ENCODE data around the gene VSX1.
A peak's percentile ranks its signal among the peaks of the same experiment; 100 is the strongest.

VSX1 gene

DNA sequence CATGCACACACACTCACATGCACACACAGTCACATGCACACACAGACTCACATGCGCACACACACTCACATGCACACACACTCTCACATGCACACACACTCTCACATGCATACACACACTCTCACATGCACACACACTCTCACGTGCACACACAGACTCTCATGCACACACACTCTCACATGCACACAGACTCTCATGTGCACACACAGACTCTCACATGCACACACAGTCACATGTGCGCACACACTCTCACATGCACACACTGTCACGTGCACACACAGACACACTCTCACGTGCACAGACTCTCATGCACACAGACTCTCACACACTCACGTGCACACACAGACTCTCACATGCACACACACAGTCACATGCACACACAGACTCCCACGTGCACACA is 36.6 kb upstream of the VSX1 start:
- H3K27ac ChIP-seq (ENCODE audit: insufficient read depth, low read length, poor library complexity, severe bottlenecking): no peak overlapping the region
- no peaks in the 10 kb centered on the region for H3K36me3 ChIP-seq (ENCODE audit: control insufficient read depth, insufficient read depth, low read length)
- DNase-seq: no peak
- no peaks in the 10 kb centered on the region for H3K4me1 ChIP-seq (ENCODE audit: control insufficient read depth, insufficient read depth, low read length, poor library complexity, severe bottlenecking)
- no peak overlapping the region for H3K4me3 ChIP-seq (ENCODE audit: insufficient read depth, low read depth, low read length, poor library complexity, severe bottlenecking)
- no peaks in the 10 kb centered on the region for H3K27me3 ChIP-seq (replicated peaks; ENCODE audit: control insufficient read depth, insufficient read depth, low read length, poor library complexity, severe bottlenecking)
- H3K9me3 ChIP-seq (ENCODE audit: control insufficient read depth, low read length): no peaks in the 10 kb centered on the region

DNA sequence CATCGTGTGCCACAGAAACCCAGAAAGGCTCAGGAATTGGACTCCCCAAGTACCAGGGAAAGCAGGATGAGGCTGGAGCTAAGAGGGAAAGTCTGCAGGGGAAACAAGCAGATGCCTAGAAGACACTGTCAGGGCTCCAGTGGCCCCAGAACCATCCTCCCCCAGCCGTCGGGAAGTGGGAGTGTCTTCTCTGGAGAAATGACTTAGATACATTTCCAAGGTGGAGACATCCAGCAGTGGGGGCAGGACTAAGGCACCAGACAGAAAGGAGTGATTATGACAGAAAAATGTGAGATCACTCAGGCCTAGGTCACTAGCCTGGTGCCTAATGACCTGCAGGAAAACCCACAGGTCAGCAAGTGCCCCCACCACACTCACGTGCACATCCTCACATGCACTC is 36.0 kb upstream of the VSX1 start:
- no peak for DNase-seq
- Histone ChIP-seq H3K4me3 (ENCODE audit: insufficient read depth, low read depth, low read length, poor library complexity, severe bottlenecking) (no peak overlapping the region), H3K4me1 (ENCODE audit: control insufficient read depth, insufficient read depth, low read length, poor library complexity, severe bottlenecking) (no peaks in the 10 kb centered on the region), H3K36me3 (ENCODE audit: control insufficient read depth, insufficient read depth, low read length) (no peaks in the 10 kb centered on the region), H3K27ac (ENCODE audit: insufficient read depth, low read length, poor library complexity, severe bottlenecking) (no peak overlapping the region), H3K27me3 (replicated peaks; ENCODE audit: control insufficient read depth, insufficient read depth, low read length, poor library complexity, severe bottlenecking) (no peaks in the 10 kb centered on the region), H3K9me3 (ENCODE audit: control insufficient read depth, low read length) (no peaks in the 10 kb centered on the region)

DNA sequence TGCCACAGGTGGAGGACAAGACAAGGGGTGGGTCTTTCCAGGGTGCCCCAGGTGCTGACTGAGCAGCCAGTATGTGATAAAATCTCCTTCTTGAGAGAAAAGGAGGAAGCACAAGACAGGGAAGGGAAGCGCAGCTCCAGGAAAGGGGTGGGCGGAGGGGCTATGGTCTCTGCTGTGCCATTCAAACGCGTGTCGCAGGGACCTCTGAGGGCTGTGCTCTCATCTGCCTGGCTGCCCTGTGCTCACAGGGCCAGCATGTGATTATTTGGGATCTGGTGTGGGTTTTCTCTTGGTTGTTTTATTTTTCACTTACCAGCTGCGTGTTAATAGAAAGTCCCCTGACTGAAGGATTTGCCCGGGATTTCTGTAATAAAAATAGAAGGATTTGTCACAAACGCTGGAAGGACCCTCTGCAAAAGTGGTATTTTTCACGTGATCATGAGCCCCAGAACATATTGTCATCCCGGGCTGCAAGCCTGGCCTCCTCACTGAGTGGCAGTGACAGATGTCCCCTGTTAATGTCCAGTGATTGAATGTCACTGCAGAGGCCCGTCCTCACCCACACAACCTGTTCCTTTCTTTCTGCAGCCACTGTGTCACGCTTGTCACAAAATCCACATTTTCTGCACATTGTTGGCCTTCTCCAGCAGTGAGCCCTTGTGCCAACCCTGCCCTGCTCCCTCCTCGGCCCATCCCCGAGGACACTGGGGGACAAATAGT is 35.0 kb upstream of the VSX1 start:
- no peaks in the 10 kb centered on the region for H3K9me3 ChIP-seq (ENCODE audit: control insufficient read depth, low read length)
- H3K27me3 ChIP-seq (replicated peaks; ENCODE audit: control insufficient read depth, insufficient read depth, low read length, poor library complexity, severe bottlenecking): no peaks in the 10 kb centered on the region
- no peak overlapping the region for H3K27ac ChIP-seq (ENCODE audit: insufficient read depth, low read length, poor library complexity, severe bottlenecking)
- DNase-seq: no peak
- H3K4me1 ChIP-seq (ENCODE audit: control insufficient read depth, insufficient read depth, low read length, poor library complexity, severe bottlenecking): no peaks in the 10 kb centered on the region
- H3K4me3 ChIP-seq (ENCODE audit: insufficient read depth, low read depth, low read length, poor library complexity, severe bottlenecking): no peak overlapping the region
- no peaks in the 10 kb centered on the region for H3K36me3 ChIP-seq (ENCODE audit: control insufficient read depth, insufficient read depth, low read length)

DNA sequence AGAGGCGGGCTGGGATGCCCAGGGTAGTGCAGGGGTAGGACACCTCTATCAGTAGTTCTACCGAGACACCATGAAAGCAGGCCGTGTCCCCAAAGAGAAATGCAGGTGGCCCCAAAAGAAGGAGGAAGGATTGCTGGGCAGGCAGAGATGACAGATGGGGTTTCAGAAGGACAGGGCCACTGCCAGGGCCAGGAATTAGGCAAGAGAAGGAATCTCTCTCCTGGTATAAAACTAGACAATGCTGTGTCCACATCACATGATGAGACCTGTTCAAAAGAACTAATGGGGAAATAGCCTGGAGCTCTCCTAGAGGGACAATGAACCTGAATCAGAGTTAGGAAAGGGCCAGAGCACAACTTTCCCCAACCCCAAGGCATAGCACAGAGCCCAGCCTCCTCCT is 21.6 kb upstream of the VSX1 start:
- Histone ChIP-seq H3K27me3 (replicated peaks; ENCODE audit: control insufficient read depth, insufficient read depth, low read length, poor library complexity, severe bottlenecking) (no peaks in the 10 kb centered on the region), H3K4me1 (ENCODE audit: control insufficient read depth, insufficient read depth, low read length, poor library complexity, severe bottlenecking) (peaks cover 2% of the 10 kb centered on the region), H3K9me3 (ENCODE audit: control insufficient read depth, low read length) (no peaks in the 10 kb centered on the region), H3K27ac (ENCODE audit: insufficient read depth, low read length, poor library complexity, severe bottlenecking) (no peak overlapping the region), H3K36me3 (ENCODE audit: control insufficient read depth, insufficient read depth, low read length) (no peaks in the 10 kb centered on the region), H3K4me3 (ENCODE audit: insufficient read depth, low read depth, low read length, poor library complexity, severe bottlenecking) (no peak overlapping the region)
- DNase-seq: no peak

DNA sequence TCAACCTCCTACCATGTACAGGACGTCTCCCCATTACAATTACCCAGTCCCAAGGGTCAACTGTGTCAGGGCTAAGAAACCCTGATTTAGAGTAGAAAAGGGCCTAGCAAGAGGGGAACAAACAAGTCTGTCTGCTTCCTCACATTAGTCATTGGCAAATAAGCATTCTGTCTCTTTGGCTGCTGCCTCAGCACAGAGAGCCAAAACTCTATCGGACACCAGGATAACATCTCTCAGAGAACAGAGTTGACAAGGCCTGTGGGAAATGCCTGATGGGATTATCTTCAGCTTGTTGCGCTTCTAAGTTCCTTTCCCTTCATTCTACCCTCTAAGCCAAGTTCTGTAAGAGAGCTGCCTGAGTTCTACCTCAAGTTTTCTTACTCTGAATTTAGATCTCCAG is 19.0 kb upstream of the VSX1 start:
- no peak overlapping the region for H3K4me3 ChIP-seq (ENCODE audit: insufficient read depth, low read depth, low read length, poor library complexity, severe bottlenecking)
- H3K36me3 ChIP-seq (ENCODE audit: control insufficient read depth, insufficient read depth, low read length): no peaks in the 10 kb centered on the region
- no peak for DNase-seq
- no peaks in the 10 kb centered on the region for H3K9me3 ChIP-seq (ENCODE audit: control insufficient read depth, low read length)
- H3K4me1 ChIP-seq (ENCODE audit: control insufficient read depth, insufficient read depth, low read length, poor library complexity, severe bottlenecking): peaks cover 2% of the 10 kb centered on the region
- H3K27ac ChIP-seq (ENCODE audit: insufficient read depth, low read length, poor library complexity, severe bottlenecking): no peak overlapping the region
- H3K27me3 ChIP-seq (replicated peaks; ENCODE audit: control insufficient read depth, insufficient read depth, low read length, poor library complexity, severe bottlenecking): no peaks in the 10 kb centered on the region

DNA sequence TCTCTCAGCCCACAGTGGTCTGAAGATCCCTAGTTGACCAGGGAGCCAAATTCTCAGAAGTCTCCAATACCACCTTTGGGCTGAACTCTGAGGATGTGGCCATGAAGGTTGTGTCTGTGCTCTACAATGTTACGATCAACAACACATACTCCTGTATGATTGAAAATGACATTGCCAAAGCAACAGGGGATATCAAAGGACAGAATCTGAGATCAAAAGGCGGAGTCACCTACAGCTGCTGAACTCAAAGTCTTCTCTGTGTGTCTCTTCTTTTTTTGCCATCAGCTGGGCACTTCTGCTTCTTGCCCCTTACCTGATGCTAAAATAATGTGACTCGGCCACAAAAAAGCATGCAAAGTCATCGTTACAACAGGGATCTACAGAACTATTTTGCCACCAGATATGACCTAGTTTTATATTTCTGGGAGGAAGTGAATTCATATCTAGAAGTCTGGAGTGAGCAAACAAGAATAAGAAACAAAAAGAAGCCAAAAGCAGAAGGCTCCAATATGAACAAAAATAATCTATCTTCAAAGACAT is 17.7 kb upstream of the VSX1 start:
- H3K36me3 ChIP-seq (ENCODE audit: control insufficient read depth, insufficient read depth, low read length): no peaks in the 10 kb centered on the region
- H3K27ac ChIP-seq (ENCODE audit: insufficient read depth, low read length, poor library complexity, severe bottlenecking): no peak overlapping the region
- no peaks in the 10 kb centered on the region for H3K27me3 ChIP-seq (replicated peaks; ENCODE audit: control insufficient read depth, insufficient read depth, low read length, poor library complexity, severe bottlenecking)
- H3K4me1 ChIP-seq (ENCODE audit: control insufficient read depth, insufficient read depth, low read length, poor library complexity, severe bottlenecking): peaks cover 2% of the 10 kb centered on the region
- no peak overlapping the region for H3K4me3 ChIP-seq (ENCODE audit: insufficient read depth, low read depth, low read length, poor library complexity, severe bottlenecking)
- H3K9me3 ChIP-seq (ENCODE audit: control insufficient read depth, low read length): no peaks in the 10 kb centered on the region
- DNase-seq: no peak

DNA sequence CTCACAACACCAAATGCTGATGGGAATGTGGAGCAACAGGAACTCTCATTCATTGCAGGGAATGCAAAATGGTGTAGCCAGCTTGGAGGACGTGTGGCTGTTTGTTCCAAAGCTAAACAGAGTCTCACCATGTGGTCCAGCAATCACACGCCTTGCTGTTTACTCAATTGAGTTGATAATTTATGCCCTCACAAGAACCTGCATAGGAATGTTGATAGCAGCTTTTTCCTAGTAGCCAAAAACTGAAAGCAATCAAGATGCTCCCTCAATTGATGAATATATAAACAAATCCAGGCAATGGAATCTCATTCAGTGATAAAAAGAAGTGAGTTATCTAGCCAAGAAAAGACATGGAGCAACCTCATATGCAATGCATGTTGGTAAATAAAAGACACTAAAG is 15.6 kb upstream of the VSX1 start:
- H3K27me3 ChIP-seq (replicated peaks; ENCODE audit: control insufficient read depth, insufficient read depth, low read length, poor library complexity, severe bottlenecking): no peaks in the 10 kb centered on the region
- H3K4me3 ChIP-seq (ENCODE audit: insufficient read depth, low read depth, low read length, poor library complexity, severe bottlenecking): no peak overlapping the region
- peaks cover 2% of the 10 kb centered on the region for H3K4me1 ChIP-seq (ENCODE audit: control insufficient read depth, insufficient read depth, low read length, poor library complexity, severe bottlenecking)
- H3K27ac ChIP-seq (ENCODE audit: insufficient read depth, low read length, poor library complexity, severe bottlenecking): no peak overlapping the region
- no peaks in the 10 kb centered on the region for H3K9me3 ChIP-seq (ENCODE audit: control insufficient read depth, low read length)
- DNase-seq: no peak
- no peaks in the 10 kb centered on the region for H3K36me3 ChIP-seq (ENCODE audit: control insufficient read depth, insufficient read depth, low read length)

DNA sequence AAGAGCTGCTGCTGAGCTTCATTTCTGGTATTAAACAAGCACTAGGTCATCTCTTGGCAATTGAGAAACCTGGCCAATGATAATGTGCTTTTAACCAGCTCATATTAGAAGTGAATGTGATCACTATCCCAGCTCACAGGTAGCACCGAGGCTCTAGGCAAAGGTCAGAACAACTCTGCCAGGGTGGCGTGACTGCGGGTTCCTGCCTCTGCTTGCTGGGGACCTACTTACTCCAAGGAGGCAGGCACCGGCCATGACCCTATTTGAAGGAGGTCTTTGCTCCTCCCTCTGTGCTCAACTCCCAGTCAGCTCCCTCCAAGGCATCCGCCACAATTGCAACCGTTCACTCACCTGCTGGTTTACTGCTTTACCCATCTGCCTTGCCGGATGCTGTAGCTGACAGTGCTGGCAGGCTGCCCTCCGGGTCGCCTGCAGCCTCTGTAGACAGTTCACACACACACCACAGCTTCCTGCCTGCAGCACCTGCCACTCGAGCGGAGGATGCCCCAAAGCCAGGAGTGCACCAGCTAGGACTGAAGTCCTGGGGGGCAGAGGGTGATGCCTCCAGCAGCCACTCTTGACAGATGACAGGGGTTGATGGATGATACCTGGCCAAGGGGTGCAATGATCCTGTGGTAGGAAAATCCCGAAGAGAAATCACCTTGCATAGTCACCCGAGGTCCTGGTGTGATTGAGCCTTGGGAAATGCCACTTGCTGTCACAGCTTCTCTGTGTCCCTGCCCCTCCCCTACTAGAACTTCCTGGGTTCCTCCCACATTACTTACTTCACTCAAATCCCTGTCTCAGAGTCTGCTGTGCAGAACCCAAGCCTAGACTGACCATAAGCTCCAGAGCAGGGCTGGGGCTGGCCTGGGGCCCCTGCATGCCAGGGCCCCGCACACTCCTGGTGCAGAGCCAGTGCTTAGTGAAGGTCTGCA is 8.8 kb upstream of the VSX1 start:
- DNase-seq: peak; percentile 55 to 63 (median 59)
- H3K4me3 ChIP-seq (ENCODE audit: insufficient read depth, low read depth, low read length, poor library complexity, severe bottlenecking): no peak overlapping the region

DNA sequence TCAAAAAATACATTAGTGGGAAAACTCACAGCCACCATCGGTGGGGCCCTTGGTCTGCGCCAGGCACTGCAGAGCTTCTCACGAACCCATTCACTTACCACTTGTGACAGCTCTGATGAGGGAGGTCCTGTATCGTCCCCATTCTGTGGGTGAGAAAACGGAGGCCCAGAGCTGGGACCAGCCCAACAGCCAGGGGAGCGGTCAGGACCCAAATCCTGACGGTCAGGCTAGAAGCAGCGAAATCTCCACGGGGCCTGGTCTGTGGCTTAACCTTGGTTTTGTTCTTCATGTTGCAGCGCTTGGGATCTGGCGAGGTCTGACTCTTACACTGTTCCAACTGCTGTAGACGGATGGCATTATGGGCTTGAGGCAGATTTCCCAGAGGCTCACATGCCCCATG is 7.7 kb upstream of the VSX1 start:
- no peaks in the 10 kb centered on the region for H3K9me3 ChIP-seq (ENCODE audit: control insufficient read depth, low read length)
- H3K4me3 ChIP-seq (ENCODE audit: insufficient read depth, low read depth, low read length, poor library complexity, severe bottlenecking): no peak overlapping the region
- peaks cover 23% of the 10 kb centered on the region for H3K4me1 ChIP-seq (ENCODE audit: control insufficient read depth, insufficient read depth, low read length, poor library complexity, severe bottlenecking)
- peaks cover 3% of the 10 kb centered on the region for H3K27me3 ChIP-seq (replicated peaks; ENCODE audit: control insufficient read depth, insufficient read depth, low read length, poor library complexity, severe bottlenecking)
- no peaks in the 10 kb centered on the region for H3K36me3 ChIP-seq (ENCODE audit: control insufficient read depth, insufficient read depth, low read length)
- no peak overlapping the region for H3K27ac ChIP-seq (ENCODE audit: insufficient read depth, low read length, poor library complexity, severe bottlenecking)
- DNase-seq: no peak

More for the DNA sequence above, 8.8 kb upstream of the VSX1 start:
- Histone ChIP-seq H3K9me3 (ENCODE audit: control insufficient read depth, low read length) (no peaks in the 10 kb centered on the region), H3K27me3 (replicated peaks; ENCODE audit: control insufficient read depth, insufficient read depth, low read length, poor library complexity, severe bottlenecking) (no peaks in the 10 kb centered on the region), H3K36me3 (ENCODE audit: control insufficient read depth, insufficient read depth, low read length) (no peaks in the 10 kb centered on the region), H3K27ac (ENCODE audit: insufficient read depth, low read length, poor library complexity, severe bottlenecking) (peak overlapping the region; percentile 40), H3K4me1 (ENCODE audit: control insufficient read depth, insufficient read depth, low read length, poor library complexity, severe bottlenecking) (peaks cover 21% of the 10 kb centered on the region)

DNA sequence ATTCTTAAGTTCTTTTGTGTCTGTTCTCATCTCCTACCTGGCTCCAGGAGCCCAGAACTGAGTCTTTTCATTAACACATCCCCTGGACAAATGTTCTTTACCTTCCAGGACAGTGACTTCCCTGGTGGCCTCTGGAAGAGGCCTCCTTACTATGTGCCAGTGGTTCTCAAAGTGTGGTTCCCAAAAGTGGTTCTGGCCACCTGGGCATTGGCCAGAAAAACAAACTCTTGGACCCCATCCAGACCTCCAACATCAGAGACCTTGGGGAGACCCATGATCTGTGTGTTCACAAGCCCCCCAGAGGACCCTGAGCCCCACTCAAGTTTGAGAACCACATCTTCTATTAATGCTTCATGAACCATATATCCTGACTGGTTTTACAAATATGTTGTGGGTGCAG is 7.2 kb upstream of the VSX1 start:
- Histone ChIP-seq H3K27me3 (replicated peaks; ENCODE audit: control insufficient read depth, insufficient read depth, low read length, poor library complexity, severe bottlenecking) (peaks cover 9% of the 10 kb centered on the region), H3K36me3 (ENCODE audit: control insufficient read depth, insufficient read depth, low read length) (no peaks in the 10 kb centered on the region), H3K4me3 (ENCODE audit: insufficient read depth, low read depth, low read length, poor library complexity, severe bottlenecking) (no peak overlapping the region), H3K27ac (ENCODE audit: insufficient read depth, low read length, poor library complexity, severe bottlenecking) (no peak overlapping the region), H3K9me3 (ENCODE audit: control insufficient read depth, low read length) (no peaks in the 10 kb centered on the region), H3K4me1 (ENCODE audit: control insufficient read depth, insufficient read depth, low read length, poor library complexity, severe bottlenecking) (peaks cover 29% of the 10 kb centered on the region)
- DNase-seq: no peak
